Neuronal stem cell (in vitro differentiated cells): Measurements from ENCODE around the gene CIRBP.
A peak's percentile ranks its signal among the peaks of the same experiment; 100 is the strongest.

ENCODE experiments used
- DNase-seq: peaks from one replicate; pipeline ENCODE4 v3.0.0-alpha.2; 2013; ENCODE audit warnings: low spot score
- H2AFZ ChIP-seq: one replicate; pipeline ENCODE4 v1.6.1; 2013; ENCODE audit warnings: mild to moderate bottlenecking, low read length, inconsistent platforms
- H2AK5ac ChIP-seq: 2 replicates; pipeline ENCODE4 v1.6.1; 2013; ENCODE audit warnings: low read depth, mild to moderate bottlenecking, inconsistent platforms, low read length, moderate library complexity, mixed read lengths
- H2BK120ac ChIP-seq: 2 replicates; pipeline ENCODE4 v1.6.1; 2013; ENCODE audit warnings: low read depth, mild to moderate bottlenecking, inconsistent platforms, low read length, moderate library complexity, mixed read lengths
- H2BK12ac ChIP-seq: one replicate; pipeline ENCODE4 v1.6.1; 2013; ENCODE audit warnings: low read length, inconsistent platforms
- H2BK15ac ChIP-seq: 2 replicates; pipeline ENCODE4 v1.6.1; 2013; ENCODE audit warnings: mild to moderate bottlenecking, low read length, inconsistent platforms, mixed read lengths
- H2BK5ac ChIP-seq: one replicate; pipeline ENCODE4 v1.6.1; 2013; ENCODE audit warnings: inconsistent platforms, mild to moderate bottlenecking, low read length, moderate library complexity
- H3K14ac ChIP-seq: one replicate; pipeline ENCODE4 v1.6.1; 2013; ENCODE audit warnings: low read length, inconsistent platforms
- H3K18ac ChIP-seq: 2 replicates; pipeline ENCODE4 v1.6.1; 2013; ENCODE audit warnings: low read length, inconsistent platforms
- H3K23ac ChIP-seq: 2 replicates; pipeline ENCODE4 v1.6.1; 2013; ENCODE audit warnings: low read depth, mild to moderate bottlenecking, mixed read lengths, low read length, inconsistent platforms; ENCODE audit not compliant: poor library complexity
- H3K27ac ChIP-seq: replicated peaks from 3 replicates; pipeline ENCODE4 v1.5.1; 2013; ENCODE audit warnings: low read length, inconsistent platforms
- H3K27me3 ChIP-seq, 3 experiments: 2 replicates each; pipeline ENCODE4 v1.6.1; 2013; ENCODE audit warnings: low read length in 3 of 3, mild to moderate bottlenecking in 2 of 3, inconsistent platforms in 1 of 3, low read depth in 1 of 3, mixed read lengths in 1 of 3, moderate library complexity in 1 of 3; ENCODE audit not compliant: control insufficient read depth in 3 of 3, insufficient read depth in 3 of 3
- H3K36me3 ChIP-seq, 2 donors: replicated peaks in 1 of 2; 2 replicates each; pipeline ENCODE4 v1.6.1; 2013; ENCODE audit warnings: low read length in 2 of 2; ENCODE audit not compliant: control insufficient read depth in 2 of 2, insufficient read depth in 2 of 2
- H3K4ac ChIP-seq: 2 replicates; pipeline ENCODE4 v1.6.1; 2013; ENCODE audit warnings: inconsistent platforms, mild to moderate bottlenecking, low read length, moderate library complexity
- H3K4me1 ChIP-seq, 2 donors: 1 replicate in 1 of 2; 2 replicates in 1 of 2; pipeline ENCODE4 v1.6.1; 2013; ENCODE audit warnings: low read length in 2 of 2, low read depth in 1 of 2; ENCODE audit not compliant: control insufficient read depth in 2 of 2, insufficient read depth in 1 of 2
- H3K4me2 ChIP-seq: one replicate; pipeline ENCODE4 v1.6.1; 2013; ENCODE audit warnings: mild to moderate bottlenecking, low read length, inconsistent platforms; ENCODE audit not compliant: insufficient read depth, poor library complexity, severe bottlenecking
- H3K4me3 ChIP-seq, 2 donors: 2 replicates each; pipeline ENCODE4 v1.5.1; 2013; ENCODE audit warnings: low read length in 2 of 2, mild to moderate bottlenecking in 2 of 2, inconsistent platforms in 1 of 2, moderate library complexity in 1 of 2
- H3K79me1 ChIP-seq: one replicate; pipeline ENCODE4 v1.6.1; 2013; ENCODE audit warnings: low read depth, mild to moderate bottlenecking, inconsistent platforms, low read length, moderate library complexity
- H3K9ac ChIP-seq: one replicate; pipeline ENCODE4 v1.6.1; 2013; ENCODE audit warnings: mild to moderate bottlenecking, low read depth, low read length, inconsistent platforms; ENCODE audit not compliant: poor library complexity
- H3K9me3 ChIP-seq, 2 donors: replicated peaks in 1 of 2; 2 replicates each; pipeline versions ENCODE3 to v1.6.1; 2013; ENCODE audit warnings: low read length in 2 of 2, mild to moderate bottlenecking in 2 of 2, inconsistent platforms in 1 of 2, low read depth in 1 of 2, mixed read lengths in 1 of 2, moderate library complexity in 1 of 2; ENCODE audit not compliant: control insufficient read depth in 2 of 2, insufficient read depth in 1 of 2
- H4K8ac ChIP-seq: one replicate; pipeline ENCODE4 v1.6.1; 2013; ENCODE audit warnings: low read depth, mild to moderate bottlenecking, inconsistent platforms, low read length, moderate library complexity
- H4K91ac ChIP-seq: one replicate; pipeline ENCODE4 v1.6.1; 2013; ENCODE audit warnings: low read length, low read depth, mild to moderate bottlenecking, inconsistent platforms; ENCODE audit not compliant: poor library complexity
- WGBS, 2 donors: extraction: QIAGEN DNeasy Blood & Tissue Kit; methylation state at CpG; one replicate each; pipeline ENCODE4 v1.1.7; 2013; ENCODE audit warnings: missing lambda C conversion rate in 2 of 2, mixed read lengths in 1 of 2; ENCODE audit not compliant: insufficient read length in 2 of 2, insufficient replicate concordance in 1 of 2; ENCODE audit errors: extremely low coverage in 2 of 2; 5-methylcytosine and 5-hydroxymethylcytosine counted together

Gene CIRBP

GRCh38 chr19:1293782-1294604, 24.9 kb downstream of the CIRBP start:
- no peak overlapping the region for H3K23ac ChIP-seq
- H3K9ac ChIP-seq = no peak overlapping the region
- H2BK5ac ChIP-seq = peak overlapping the region; percentile 53
- DNase-seq = no peak
- H3K14ac ChIP-seq = no peak overlapping the region
- H4K91ac ChIP-seq = no peak overlapping the region
- no peak overlapping the region for H2BK15ac ChIP-seq
- no peak overlapping the region for H3K4ac ChIP-seq
- peak overlapping the region; percentile 84 for H2AK5ac ChIP-seq
- peak overlapping the region; percentile 17 for H3K18ac ChIP-seq
- WGBS, 2 donors = no CpG with 5 or more reads among the region's 35 CpGs
- H3K79me1 ChIP-seq = peaks cover 16% of the 10 kb centered on the region
- peaks cover 5 to 12% of the 10 kb centered on the region in 2 donors for H3K36me3 ChIP-seq
- H2BK12ac ChIP-seq = no peak overlapping the region
- no peak overlapping the region for H2BK120ac ChIP-seq
- H3K27me3 ChIP-seq = peaks cover 0 to 8% (median 0%) of the 10 kb centered on the region in 3 experiments
- H3K4me1 ChIP-seq = peaks cover 0 to 2% of the 10 kb centered on the region in 2 donors
- no peak overlapping the region for H3K27ac ChIP-seq
- no peak overlapping the region for H2AFZ ChIP-seq
- no peaks in the 10 kb centered on the region for H3K9me3 ChIP-seq
- peak overlapping the region; percentile 2 for H3K4me2 ChIP-seq
- H3K4me3 ChIP-seq = no peak overlapping the region
- H4K8ac ChIP-seq = no peak overlapping the region

DNA sequence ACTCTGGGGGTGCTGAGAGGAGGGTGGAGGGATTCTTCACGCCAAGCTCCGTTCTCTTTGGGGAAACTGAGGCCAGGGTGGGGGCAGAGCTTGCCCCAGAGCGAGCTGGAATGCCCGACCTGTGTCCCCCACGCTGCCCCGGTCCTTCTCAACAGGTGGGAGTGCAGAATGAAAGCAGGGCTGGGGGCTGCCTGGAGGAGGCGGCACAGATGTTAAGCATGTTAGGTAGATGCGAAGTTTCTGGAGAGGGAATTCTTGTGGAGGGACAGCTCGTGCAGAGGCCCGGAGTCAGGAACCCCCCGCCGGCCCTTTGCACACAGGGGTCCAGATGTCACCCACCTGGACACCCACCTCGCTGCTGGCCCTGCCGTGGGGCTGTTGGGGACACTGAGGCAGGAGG, 25.6 kb downstream of the CIRBP start:
- Histone ChIP-seq H3K4me2 (no peak overlapping the region), H3K4ac (no peak overlapping the region), H4K8ac (no peak overlapping the region), H3K23ac (peak overlapping the region; percentile 96), H2BK15ac (no peak overlapping the region), H2BK12ac (no peak overlapping the region), H3K9ac (no peak overlapping the region), H3K4me3 (no peak overlapping the region), H3K14ac (peak overlapping the region; percentile 38), H3K18ac (no peak overlapping the region), H2BK5ac (peak overlapping the region; percentile 53), H3K79me1 (peaks cover 12% of the 10 kb centered on the region), H2AK5ac (peak overlapping the region; percentile 84), H4K91ac (no peak overlapping the region), H3K27ac (no peak overlapping the region), H3K27me3 (peaks cover 0 to 8% (median 0%) of the 10 kb centered on the region in 3 experiments), H3K9me3 (no peaks in the 10 kb centered on the region), H2BK120ac (no peak overlapping the region), H3K36me3 (peaks cover 5 to 12% of the 10 kb centered on the region in 2 donors), H3K4me1 (no peaks in the 10 kb centered on the region), H2AFZ (no peak overlapping the region)
- DNase-seq = no peak
- no CpG with 5 or more reads among the region's 14 CpGs for WGBS, 2 donors

DNA sequence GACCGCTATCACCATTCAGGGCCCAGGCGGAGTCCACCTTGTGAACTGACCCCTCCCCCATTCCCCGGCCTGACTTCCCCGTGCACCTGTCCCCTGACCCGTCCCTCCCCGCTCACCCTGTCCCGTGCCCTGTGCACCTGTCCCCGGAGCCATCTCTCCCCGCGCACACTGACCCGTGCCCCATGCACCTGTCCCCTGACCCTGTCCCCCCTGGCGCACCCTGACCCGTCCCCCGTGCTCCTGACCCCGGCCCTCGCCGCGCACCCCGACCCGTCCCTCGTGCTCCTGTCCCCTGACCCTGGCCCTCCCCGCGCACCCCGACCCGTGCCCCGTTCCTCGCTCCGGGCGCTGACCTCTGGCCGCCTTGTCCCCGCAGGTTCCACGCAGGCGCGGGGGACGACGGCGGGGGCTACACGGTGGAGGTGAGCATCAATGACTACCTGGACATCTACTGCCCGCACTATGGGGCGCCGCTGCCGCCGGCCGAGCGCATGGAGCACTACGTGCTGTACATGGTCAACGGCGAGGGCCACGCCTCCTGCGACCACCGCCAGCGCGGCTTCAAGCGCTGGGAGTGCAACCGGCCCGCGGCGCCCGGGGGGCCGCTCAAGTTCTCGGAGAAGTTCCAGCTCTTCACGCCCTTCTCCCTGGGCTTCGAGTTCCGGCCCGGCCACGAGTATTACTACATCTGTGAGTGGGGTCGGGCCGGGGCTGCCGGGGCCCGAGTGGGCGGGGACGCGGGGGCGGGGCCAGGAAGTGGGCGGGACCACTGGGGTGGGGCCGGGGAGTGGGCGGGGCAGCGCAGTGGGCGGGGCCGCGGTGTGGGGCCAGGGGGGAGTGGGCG, 26.3 kb downstream of the CIRBP start:
- Histone ChIP-seq H2AFZ (no peak overlapping the region), H3K4me3 (peak overlapping the region in 1 of 2 donors; percentile 11)

GRCh38 chr19:1296078-1296477, 26.9 kb downstream of the CIRBP start:
- H3K18ac ChIP-seq = peak overlapping the region; percentile 90
- no peak overlapping the region for H2BK5ac ChIP-seq
- no peak overlapping the region for H4K91ac ChIP-seq
- H4K8ac ChIP-seq = no peak overlapping the region
- no peak overlapping the region for H2BK12ac ChIP-seq
- no peak overlapping the region for H3K9ac ChIP-seq
- H3K4me3 ChIP-seq = no peak overlapping the region
- no peak for DNase-seq
- no peak overlapping the region for H3K27ac ChIP-seq
- H3K79me1 ChIP-seq = peaks cover 6% of the 10 kb centered on the region
- no peak overlapping the region for H2BK15ac ChIP-seq
- WGBS, 2 donors = no CpG with 5 or more reads among the region's 13 CpGs
- H2BK120ac ChIP-seq = no peak overlapping the region
- H3K14ac ChIP-seq = no peak overlapping the region
- no peaks in the 10 kb centered on the region for H3K9me3 ChIP-seq
- no peak overlapping the region for H3K4me2 ChIP-seq
- H3K36me3 ChIP-seq = peaks cover 5 to 12% of the 10 kb centered on the region in 2 donors
- H3K23ac ChIP-seq = peak overlapping the region; percentile 65
- peaks cover 0 to 8% (median 0%) of the 10 kb centered on the region in 3 experiments for H3K27me3 ChIP-seq
- no peak overlapping the region for H3K4ac ChIP-seq
- H3K4me1 ChIP-seq = no peaks in the 10 kb centered on the region
- H2AFZ ChIP-seq = no peak overlapping the region
- H2AK5ac ChIP-seq = no peak overlapping the region

More for the DNA sequence above, 26.3 kb downstream of the CIRBP start:
- peaks cover 8% of the 10 kb centered on the region for H3K79me1 ChIP-seq
- H3K14ac ChIP-seq = peak overlapping the region; percentile 82
- peak overlapping the region; percentile 96 for H3K23ac ChIP-seq
- H2BK12ac ChIP-seq = no peak overlapping the region
- peak overlapping the region; percentile 58 for H2BK15ac ChIP-seq
- H2BK5ac ChIP-seq = no peak overlapping the region
- H3K18ac ChIP-seq = peak overlapping the region; percentile 71
- H3K9ac ChIP-seq = no peak overlapping the region
- H4K8ac ChIP-seq = peak overlapping the region; percentile 17
- peak overlapping the region; percentile 84 for H2AK5ac ChIP-seq
- H3K36me3 ChIP-seq = peaks cover 5 to 12% of the 10 kb centered on the region in 2 donors
- H4K91ac ChIP-seq = no peak overlapping the region
- peak overlapping the region; percentile 37 for H3K4ac ChIP-seq
- peaks cover 0 to 8% (median 0%) of the 10 kb centered on the region in 3 experiments for H3K27me3 ChIP-seq
- H3K4me2 ChIP-seq = peak overlapping the region; percentile 40
- WGBS, 2 donors = no CpG with 5 or more reads among the region's 82 CpGs
- DNase-seq = no peak
- H3K27ac ChIP-seq = no peak overlapping the region
- H3K9me3 ChIP-seq = no peaks in the 10 kb centered on the region
- H3K4me1 ChIP-seq = no peaks in the 10 kb centered on the region
- no peak overlapping the region for H2BK120ac ChIP-seq
